ENCODE results near the gene LRP2BP. TPM values are rescaled to one million over a fixed set of nuclear protein-coding genes. Genes with fewer than 3 reads are reported as not detected.

Gene LRP2BP
- total RNA-seq, 1 experiment from 2014 or later = 0.33 TPM

- intact Hi-C loops (cut with micrococcal nuclease; ENCODE audit: unreplicated experiment) (no loop called here), in situ Hi-C loops (cut with HindIII; ENCODE audit: low pct_unique_long_range_greater_than_20kb, low sequenced_read_pairs) (no loop called here)
- DNase-seq (ENCODE audit: low read depth, low spot score) = peak; percentile 67
- Histone ChIP-seq H3K9me3 (ENCODE audit: control insufficient read depth, insufficient read depth, low read depth, low read length) (no peaks in the 10 kb centered on the region), H3K4me1 (ENCODE audit: control insufficient read depth, insufficient read depth, low read length) (no peaks in the 10 kb centered on the region; the same call in 1 of the 2 replicates), H3K4me3 (ENCODE audit: low read depth in 2 of 2, low read length in 2 of 2) (peak within 1 kb of the TSS; percentile 79 to 91), H3K27me3 (ENCODE audit: control insufficient read depth, insufficient read depth, low read length) (no peaks in the 10 kb centered on the region), H3K36me3 (ENCODE audit: control insufficient read depth, insufficient read depth, low read length) (no peaks in the 10 kb centered on the region; the same call in 1 of the 2 replicates), H3K27ac (ENCODE audit: low read length) (peak within 1 kb of the TSS; percentile 85)
- ATAC-seq = peak; percentile 98
- ChIA-PET CTCF (interaction anchor here (0.6 kb wide), 1 partner anchor 188 kb away, joined by 5 read pairs; no protein-coding TSS in a partner anchor), POLR2A (interaction anchor here (0.6 kb wide), 1 partner anchor 766 kb away, joined by 3 read pairs; the partner anchor contains the start of gene CYP4V2)
- no TSS peak for BruUV-seq (replicated peaks)
- TF ChIP-seq POLR2AphosphoS5 (IDR thresholded peaks at IDR 0.05; ENCODE audit: low read depth, low read length) (no peak), CTCF (IDR thresholded peaks at IDR 0.05) (no peak), TCF7L2 (IDR thresholded peaks at IDR 0.05; ENCODE audit: low read depth, low read length) (0 out of 2 replicates have a peak, but pooled peaks have one; percentile 32), SIN3A (IDR thresholded peaks at IDR 0.05; ENCODE audit: borderline replicate concordance, insufficient read depth, low read depth, low read length) (peak; percentile 68; the same call in 1 of the 2 replicates), REST (IDR thresholded peaks at IDR 0.05; ENCODE audit: insufficient read depth in 1 of 2, low read depth in 2 of 2, low read length in 1 of 2) (no peak)
These were observed 30.1 kb upstream of the LRP2BP start, which contains the start of gene UFSP2 for GRCh38 chr4:185425647-185426352. Gene UFSP2, minus strand, starts transcription at chr4:185425964. Its CDS starts 96 bp downstream, at chr4:185425868.

GRCh38 chr4:185424905-185425646 is 29.4 kb upstream of the LRP2BP start:
- POLR2A ChIA-PET = no interaction called here
- ATAC-seq = peak; percentile 41
- intact Hi-C loops (cut with micrococcal nuclease; ENCODE audit: unreplicated experiment) = no loop called here
- no peaks in the 10 kb centered on the region for H3K27me3 ChIP-seq (ENCODE audit: control insufficient read depth, insufficient read depth, low read length)
- no peak for TF ChIP-seq SIN3A (IDR thresholded peaks at IDR 0.05; ENCODE audit: borderline replicate concordance, insufficient read depth, low read depth, low read length)
- no peak for TF ChIP-seq POLR2AphosphoS5 (IDR thresholded peaks at IDR 0.05; ENCODE audit: low read depth, low read length)
- no peak for TF ChIP-seq REST (IDR thresholded peaks at IDR 0.05; ENCODE audit: insufficient read depth in 1 of 2, low read depth in 2 of 2, low read length in 1 of 2)
- TF ChIP-seq CTCF (IDR thresholded peaks at IDR 0.05) = no peak
- H3K4me3 ChIP-seq (ENCODE audit: low read depth in 2 of 2, low read length in 2 of 2) = peak overlapping the region; percentile 79 to 91
- TSS peak; percentile 76 for BruUV-seq (replicated peaks)
- no peaks in the 10 kb centered on the region for H3K9me3 ChIP-seq (ENCODE audit: control insufficient read depth, insufficient read depth, low read depth, low read length)
- DNase-seq (ENCODE audit: low read depth, low spot score) = no peak
- CTCF ChIA-PET = no interaction called here
- in situ Hi-C loops (cut with HindIII; ENCODE audit: low pct_unique_long_range_greater_than_20kb, low sequenced_read_pairs) = no loop called here
- peak overlapping the region; percentile 85 for H3K27ac ChIP-seq (ENCODE audit: low read length)
- no peaks in the 10 kb centered on the region; the same call in none of the 2 replicates for H3K36me3 ChIP-seq (ENCODE audit: control insufficient read depth, insufficient read depth, low read length)
- H3K4me1 ChIP-seq (ENCODE audit: control insufficient read depth, insufficient read depth, low read length) = no peaks in the 10 kb centered on the region; the same call in 1 of the 2 replicates

Data from Panc1 (cell line).